Measurements from ENCODE around the gene TH.

The TH gene

GRCh38 chr11:2208691-2209369 lies 37.2 kb upstream of the TH start:
- DNase-seq, result no peak

- DNase-seq, result no peak
Observed at GRCh38 chr11:2207773-2208621, 36.4 kb upstream of the TH start.

DNA sequence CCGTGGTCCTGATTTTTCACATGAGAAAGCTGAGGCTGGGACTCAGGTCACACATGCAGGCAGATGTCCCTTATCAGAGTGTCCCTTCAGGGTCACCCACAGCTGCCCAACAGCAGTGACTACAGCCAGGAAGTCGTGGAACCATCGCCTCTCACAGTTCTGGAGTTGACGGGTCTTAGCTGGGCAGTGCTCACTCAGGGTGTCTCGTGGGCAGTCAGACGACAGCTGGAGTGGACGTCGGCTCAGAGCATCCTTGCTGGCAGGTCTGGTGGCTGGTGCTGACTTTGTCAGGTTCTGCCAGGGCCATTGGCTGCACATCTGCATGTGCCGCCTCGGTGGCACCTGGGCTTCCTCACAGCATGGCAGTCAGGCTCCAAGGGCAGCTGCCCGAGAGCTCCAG lies 35.6 kb upstream of the TH start:
- no peak for DNase-seq

GRCh38 chr11:2205981-2206690 lies 34.5 kb upstream of the TH start:
- DNase-seq, result no peak

DNA sequence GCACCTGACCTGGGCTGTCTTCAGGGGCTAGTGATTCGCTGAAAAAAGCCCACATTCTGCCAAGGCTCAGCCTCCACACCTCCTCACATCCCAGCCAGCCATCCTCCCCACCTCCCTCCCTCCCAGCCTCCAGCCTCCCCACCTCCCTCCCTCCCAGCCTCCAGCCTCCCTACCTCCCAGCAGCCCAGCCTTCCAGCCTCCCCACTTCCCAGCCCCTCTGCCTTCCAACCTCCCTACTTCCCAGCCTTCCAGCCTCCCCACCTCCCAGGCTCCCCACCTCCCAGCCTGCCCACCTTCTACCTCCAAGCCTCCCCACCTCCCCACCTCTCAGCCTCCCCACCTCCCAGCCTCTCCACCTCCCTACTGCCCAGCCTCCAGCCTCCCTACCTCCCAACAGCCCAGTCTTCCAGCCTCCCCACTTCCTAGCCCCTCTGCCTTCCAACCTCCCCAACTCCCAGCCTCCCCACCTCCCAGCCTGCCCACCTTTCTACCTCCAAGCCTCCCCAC lies 33.7 kb upstream of the TH start:
- DNase-seq, result no peak

DNA sequence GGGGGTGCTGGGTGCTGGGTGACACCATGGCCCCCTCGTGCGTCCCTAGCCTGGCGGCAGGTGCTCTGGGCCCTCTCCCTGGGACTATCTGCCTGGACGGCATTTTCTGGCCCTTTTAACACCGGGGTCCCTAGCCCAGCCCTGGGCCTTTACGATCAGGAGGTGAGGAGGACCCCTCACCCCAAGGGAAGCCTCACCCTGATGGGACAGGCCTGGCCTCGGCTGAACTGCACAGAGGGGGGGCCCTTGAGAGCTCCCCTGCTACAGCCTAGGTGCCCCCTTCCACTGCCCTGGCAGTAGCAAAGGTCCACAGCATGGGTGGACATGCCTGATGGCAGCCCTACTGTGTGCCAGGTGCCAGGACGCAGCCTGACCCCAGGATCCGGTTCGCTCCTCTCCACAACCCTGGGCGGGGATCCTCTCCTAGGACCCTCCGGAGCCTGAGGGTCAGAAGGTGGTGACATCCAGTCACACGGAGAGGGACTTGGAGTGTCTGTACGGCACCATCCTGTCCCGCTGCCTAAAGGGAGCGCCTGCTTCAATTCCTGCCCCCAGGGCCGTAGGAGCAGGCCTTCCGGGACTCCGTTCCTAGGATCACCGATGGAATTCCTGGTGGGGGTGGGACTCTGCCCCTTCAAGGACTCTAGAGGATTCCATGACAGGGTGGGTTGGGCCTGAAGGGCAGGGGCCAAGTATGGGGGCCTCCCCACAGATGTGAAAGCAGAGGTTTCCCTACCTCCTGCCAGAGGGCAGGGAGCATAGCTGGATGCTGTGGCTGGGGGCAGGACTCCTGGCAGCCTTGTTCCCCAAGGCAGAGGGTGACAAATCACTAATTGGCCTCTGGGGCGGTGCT lies 33.0 kb upstream of the TH start:
- no peak for DNase-seq

DNA sequence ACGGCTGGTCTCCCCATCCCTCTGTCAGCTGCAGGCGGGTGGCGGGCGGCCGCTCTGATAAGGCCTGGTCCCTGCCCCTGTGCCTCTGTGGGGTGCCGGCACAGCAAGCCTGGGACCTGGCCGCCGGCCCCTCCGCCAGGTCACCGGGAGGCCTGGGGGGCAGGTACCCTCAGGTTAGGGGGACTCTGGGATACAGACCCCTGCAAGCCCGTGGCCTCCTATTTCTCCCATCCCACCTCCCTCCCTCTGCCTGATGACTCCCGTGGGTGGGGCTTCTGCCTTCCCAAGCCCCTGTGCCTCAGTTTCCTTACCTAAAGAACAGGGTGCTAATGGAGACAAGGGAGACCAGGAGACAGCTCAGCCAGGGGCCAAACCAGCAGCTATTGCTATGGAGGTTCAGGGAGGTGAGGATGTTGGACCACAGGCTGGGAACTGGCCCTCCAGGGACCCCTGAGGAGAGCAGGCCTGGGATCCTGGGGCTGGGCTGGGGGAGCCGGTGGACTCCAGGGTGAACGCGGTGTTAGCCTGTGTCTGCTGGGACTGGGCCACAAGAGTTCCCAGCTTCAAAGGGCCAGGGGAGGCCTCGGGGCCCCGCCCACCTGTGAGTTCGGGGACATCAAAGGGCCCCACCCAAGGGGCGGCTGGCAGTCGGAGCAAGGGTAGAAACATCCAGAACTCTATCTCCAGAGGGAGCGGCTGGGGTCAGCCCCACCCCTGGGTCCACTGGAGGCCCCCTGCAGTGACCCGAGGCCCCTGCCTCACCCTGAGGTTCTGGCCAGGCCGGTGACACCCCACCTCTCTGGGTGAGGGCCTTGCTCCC lies 32.0 kb upstream of the TH start:
- DNase-seq, result no peak

DNA sequence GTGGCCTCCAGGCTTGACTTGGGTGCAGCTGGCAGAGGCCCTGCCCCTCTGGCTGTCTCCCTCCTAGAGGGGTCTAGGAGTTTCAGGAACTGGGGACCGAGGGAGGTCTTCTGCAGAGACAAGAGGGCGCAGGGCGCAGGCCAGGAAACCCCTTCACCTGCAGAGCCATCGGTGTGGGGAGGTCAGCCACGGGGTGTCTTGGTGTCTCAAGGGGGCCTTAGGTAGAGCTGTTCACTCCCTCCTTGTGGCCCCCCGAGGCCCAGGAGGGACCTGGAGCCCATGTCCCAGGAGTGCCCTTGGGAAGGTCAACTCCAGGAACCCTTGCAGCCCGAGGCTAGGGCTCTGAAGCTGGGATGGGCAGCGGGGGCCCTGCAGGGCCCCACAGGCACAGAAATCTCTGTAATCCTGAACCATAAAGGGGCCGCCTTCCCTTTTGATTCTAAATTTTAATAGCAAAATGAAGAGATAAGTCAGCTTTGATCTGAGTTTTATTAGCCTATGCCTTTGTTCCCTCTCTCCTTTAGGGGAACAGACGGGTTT lies 31.4 kb upstream of the TH start:
- no peak for DNase-seq

- DNase-seq, result no peak
Observed at GRCh38 chr11:2202071-2202899, 30.7 kb upstream of the TH start.

DNA sequence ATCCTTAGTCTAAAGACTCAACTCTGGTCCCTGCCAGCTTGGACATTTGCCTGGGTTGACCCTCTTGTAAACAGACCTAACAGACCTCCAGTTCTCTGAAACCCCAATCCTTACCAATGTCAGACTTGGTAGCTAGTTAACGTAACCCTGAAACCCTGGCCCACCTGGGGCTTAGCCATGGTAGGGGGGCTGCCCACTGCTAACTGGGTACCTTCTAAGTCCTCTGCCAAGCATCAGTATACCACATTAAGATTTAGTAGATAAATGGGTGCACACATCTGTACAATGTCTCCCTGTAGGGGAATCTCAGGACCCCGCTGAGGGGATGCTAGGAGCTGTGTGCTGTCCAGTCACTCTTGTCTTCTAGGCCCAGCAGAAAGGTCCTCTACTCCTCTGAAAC lies 29.9 kb upstream of the TH start:
- no peak for DNase-seq

DNA sequence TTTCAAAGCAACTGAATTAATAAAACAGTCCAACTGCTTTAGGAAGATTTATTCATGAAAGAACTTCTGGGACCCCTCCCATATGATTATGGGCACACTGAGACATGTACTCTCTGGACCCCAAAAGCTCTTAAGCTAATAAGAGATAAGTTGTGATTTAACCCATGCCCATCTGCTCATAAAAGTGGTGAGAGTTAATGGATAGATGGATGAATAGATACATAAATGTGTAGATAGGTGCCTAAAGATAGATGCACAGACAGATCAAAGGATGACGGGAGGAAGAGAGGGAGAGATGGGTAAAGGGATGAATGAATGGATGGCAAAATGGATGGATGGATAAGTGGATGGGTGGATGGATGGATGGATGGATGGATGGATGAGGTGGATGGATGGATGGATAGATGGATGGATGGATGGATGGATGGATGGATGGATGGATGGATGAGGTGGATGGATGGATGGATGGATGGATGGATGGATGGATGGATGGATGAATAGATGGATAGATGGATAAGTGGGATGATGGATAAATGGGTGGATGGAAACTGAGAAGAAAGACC lies 29.4 kb upstream of the TH start:
- DNase-seq, result no peak

DNA sequence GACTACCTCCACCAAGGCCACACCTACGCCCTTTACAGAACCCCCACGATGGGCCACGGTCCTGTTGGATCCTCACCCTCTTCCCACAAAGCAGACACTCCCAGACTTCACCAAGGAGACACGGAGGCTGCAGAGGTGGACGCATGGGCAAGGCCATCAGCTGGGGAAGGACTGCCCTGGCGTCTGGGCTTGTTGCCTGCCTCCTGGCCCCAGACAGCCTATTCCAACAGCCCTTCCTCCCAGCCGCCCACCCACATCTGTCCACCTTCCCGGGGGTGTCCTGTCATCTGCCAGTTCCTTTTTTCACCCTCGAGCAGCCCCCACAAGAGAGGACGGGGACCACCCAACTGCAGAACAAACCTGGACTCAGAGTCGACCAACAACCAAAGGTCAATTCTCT lies 28.9 kb upstream of the TH start:
- DNase-seq, result no peak

- DNase-seq, result no peak
Observed at GRCh38 chr11:2199466-2200341, 28.1 kb upstream of the TH start.

DNA sequence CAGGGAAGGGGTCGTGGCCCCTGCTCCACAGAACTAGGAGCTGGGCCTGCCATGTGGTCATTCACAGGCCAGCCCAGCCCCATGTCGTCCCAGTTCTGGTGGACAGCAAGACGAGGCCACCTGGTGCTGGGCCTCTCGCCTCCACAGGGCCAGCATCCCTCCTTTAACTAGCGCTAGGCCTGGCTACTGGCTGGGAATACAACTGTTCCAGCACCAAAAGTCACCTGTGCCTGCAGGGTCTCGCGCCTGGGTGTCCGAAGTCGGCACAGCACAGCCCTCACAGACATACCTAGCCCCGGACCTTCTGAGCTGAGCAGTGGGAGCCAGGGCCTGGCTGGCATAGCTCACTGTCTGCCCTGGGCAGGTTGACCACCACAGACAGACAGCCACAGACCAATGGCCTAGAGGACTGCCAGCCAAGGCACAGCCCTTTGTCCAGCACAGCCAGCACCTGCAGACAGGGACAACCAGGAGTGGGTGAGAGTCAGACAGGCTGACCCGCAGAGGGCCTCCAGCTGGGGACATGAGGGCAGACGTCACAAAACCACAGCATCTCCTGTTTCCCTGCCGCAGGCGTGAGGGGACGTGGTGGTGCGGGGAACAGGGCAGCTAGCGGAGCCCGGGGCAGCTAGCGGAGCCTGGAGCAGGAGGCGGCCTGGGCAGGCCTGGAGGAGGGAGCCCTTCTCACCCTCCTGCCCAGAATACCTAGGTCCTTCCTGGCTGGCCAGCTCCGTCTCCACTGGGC lies 27.2 kb upstream of the TH start:
- no peak for DNase-seq

DNA sequence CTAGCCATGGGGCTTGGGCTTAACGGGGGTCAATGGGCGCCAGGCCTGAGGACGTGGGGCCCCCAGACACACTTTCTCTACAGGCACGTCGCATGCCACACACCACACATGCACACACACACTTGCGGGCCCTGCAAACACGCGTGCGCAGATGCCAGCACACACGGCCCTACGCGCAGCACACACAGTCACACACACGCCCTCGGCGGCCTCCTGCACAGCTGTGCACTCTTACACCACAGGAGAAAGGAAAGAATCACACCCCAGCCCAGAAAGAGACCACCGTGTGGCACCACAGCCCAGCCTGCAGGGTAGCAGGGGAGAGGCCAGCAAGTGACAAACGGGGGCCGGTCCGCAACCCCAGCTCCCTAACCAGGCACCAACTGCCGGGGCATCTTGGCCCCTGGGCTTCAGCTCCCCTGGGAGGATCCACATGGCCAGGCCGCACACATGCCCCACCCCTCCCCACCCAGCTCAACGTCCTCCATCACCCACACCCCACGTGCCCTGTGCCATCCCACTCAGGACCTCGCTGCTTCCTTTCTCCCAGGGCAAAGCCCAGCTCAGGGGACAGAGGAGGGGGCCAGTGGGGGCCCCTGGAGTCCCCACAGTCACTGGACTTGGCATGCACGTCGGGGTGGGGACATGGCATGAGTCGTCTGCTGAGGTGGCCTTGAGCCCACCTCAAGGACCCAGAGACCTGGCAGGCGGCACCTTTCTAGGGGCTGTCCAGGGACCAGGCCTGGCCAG lies 26.3 kb upstream of the TH start:
- no peak for DNase-seq

DNA sequence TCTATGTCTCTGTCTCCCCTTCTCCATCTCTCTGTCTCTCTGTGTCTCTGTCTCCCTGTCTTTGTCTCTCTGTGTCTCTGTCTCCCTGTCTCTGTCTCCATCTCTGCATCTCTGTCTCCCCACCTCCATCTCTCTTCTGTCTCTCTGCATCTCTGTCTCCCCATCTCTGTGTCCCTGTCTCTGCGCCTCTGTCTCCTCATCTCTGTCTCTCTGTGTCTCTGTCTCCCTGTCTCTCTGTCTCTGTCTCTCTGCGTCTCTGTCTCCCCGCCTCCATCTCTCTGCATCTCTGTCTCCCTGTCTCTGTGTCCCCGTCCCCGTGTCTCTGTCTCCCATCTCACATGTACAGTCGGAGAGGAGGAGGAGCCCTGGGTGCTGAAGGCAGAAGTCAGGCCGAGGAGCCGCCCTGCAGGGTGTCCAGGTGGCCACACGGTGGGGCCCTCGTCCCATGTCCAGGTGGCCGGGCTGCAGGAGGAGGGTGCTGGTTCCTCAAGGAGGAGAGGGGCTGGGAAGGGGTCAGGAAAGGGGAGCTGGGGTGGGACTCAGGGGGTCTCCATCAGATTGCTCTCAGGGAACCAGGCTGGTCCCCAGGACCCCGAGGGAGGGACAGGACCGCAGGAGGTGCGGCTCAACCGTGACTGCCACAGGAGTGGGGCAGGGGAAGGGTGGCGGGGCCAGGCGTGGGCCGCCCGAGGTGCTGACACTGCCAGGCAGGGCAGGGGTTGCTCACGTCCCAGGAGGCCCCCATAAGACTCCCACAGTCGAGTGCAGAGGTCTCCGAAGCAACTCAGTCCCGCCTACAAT lies 25.6 kb upstream of the TH start:
- peak; percentile 84 for DNase-seq

- DNase-seq, result no peak
Observed at GRCh38 chr11:2195756-2196088, 24.1 kb upstream of the TH start.

Data from suppressor macrophage treated with lipopolysaccharide for 4 hours (primary cell).